ENCODE results near the gene CACNA1E. TPM values are rescaled to one million over a fixed set of nuclear protein-coding genes. Genes with fewer than 3 reads are reported as not detected.

Gene CACNA1E
- total RNA-seq, result not detected in 2 replicates

GRCh38 chr1:181483285-181484195, at the start of gene CACNA1E:
Gene CACNA1E (plus strand): TSS chr1:181483517. CDS start chr1:181483745, 228 bp downstream.

Measured in aortic smooth muscle cell (primary cell).